SK-N-SH treated with all-trans-retinoic acid at 6 μM for 48 hours (cell line): ENCODE data around the gene OGT.
"Not testable (repeated sequence)": the region's sequence is repeated elsewhere in the genome, so short reads cannot be mapped to it uniquely, and the experiment has no call there.

Experiments used
- ATAC-seq: fragments of 200-7000 bp; cut with Tn5 transposase; 3 replicates; pipeline ENCODE4 v1.9.1; 2020; ENCODE audit warnings: mild to moderate bottlenecking, moderate library complexity
- ARNTL ChIP-seq: fragments of 450-650 bp; formaldehyde crosslinking; IDR thresholded peaks from 2 replicates; pipeline ENCODE4 v1.5.0; 2020; ENCODE audit warnings: low read depth, mild to moderate bottlenecking, moderate library complexity, borderline replicate concordance
- BACH2 ChIP-seq: fragments of 250-450 bp; sonication (Bioruptor Pico); IDR thresholded peaks from 2 replicates; pipeline ENCODE4 v1.9.0; 2021; ENCODE audit warnings: mild to moderate bottlenecking, borderline replicate concordance
- CSDC2 ChIP-seq: fragments of 250-450 bp; sonication (Bioruptor Pico); IDR thresholded peaks from 2 replicates; pipeline ENCODE4 v1.5.0; 2020; ENCODE audit warnings: mild to moderate bottlenecking, moderate library complexity
- GLIS3 ChIP-seq: fragments of 250-450 bp; sonication (Bioruptor Pico); IDR thresholded peaks from 2 replicates; pipeline ENCODE4 v1.5.0; 2020; ENCODE audit warnings: mild to moderate bottlenecking, moderate library complexity
- ISL1 ChIP-seq: fragments of 250-450 bp; sonication (Bioruptor Pico); IDR thresholded peaks from 2 replicates; pipeline ENCODE4 v2.1.2; 2022; ENCODE audit warnings: mild to moderate bottlenecking, moderate library complexity
- OSR1 ChIP-seq: fragments of 250-450 bp; sonication (Bioruptor Pico); IDR thresholded peaks from 2 replicates; pipeline ENCODE4 v1.8.0; 2022; ENCODE audit warnings: moderate library complexity, mild to moderate bottlenecking, inconsistent platforms
- PPARA ChIP-seq: fragments of 250-450 bp; sonication (Bioruptor Pico); IDR thresholded peaks from 2 replicates; pipeline ENCODE4 v1.5.0; 2020; ENCODE audit warnings: mild to moderate bottlenecking, borderline replicate concordance
- SNAI2 ChIP-seq: fragments of 250-450 bp; sonication (Bioruptor Pico); IDR thresholded peaks from 2 replicates; pipeline ENCODE4 v1.5.0; 2020; ENCODE audit warnings: mild to moderate bottlenecking, moderate library complexity
- TCF4 ChIP-seq: fragments of 250-450 bp; sonication (Bioruptor Pico); IDR thresholded peaks from 2 replicates; pipeline ENCODE4 v1.8.0; 2021; ENCODE audit warnings: mild to moderate bottlenecking, moderate library complexity, borderline replicate concordance
- TOX ChIP-seq: fragments of 250-450 bp; sonication (Bioruptor Pico); IDR thresholded peaks from 2 replicates; pipeline ENCODE4 v1.8.0; 2021; ENCODE audit warnings: mild to moderate bottlenecking, moderate library complexity, borderline replicate concordance
- ZC3H10 ChIP-seq: fragments of 250-450 bp; sonication (Bioruptor Pico); IDR thresholded peaks from 2 replicates; pipeline ENCODE4 v1.5.1; 2021; ENCODE audit warnings: mild to moderate bottlenecking, moderate library complexity
- ZFP3 ChIP-seq: fragments of 250-450 bp; sonication (Bioruptor Pico); IDR thresholded peaks from 2 replicates; pipeline ENCODE4 v1.5.0; 2020; ENCODE audit warnings: mild to moderate bottlenecking, moderate library complexity
- ZFP30 ChIP-seq: fragments of 450-650 bp; formaldehyde crosslinking; IDR thresholded peaks from 2 replicates; pipeline ENCODE4 v1.5.0; 2022; ENCODE audit warnings: mild to moderate bottlenecking, moderate library complexity
- ZNF70 ChIP-seq: fragments of 450-650 bp; formaldehyde crosslinking; IDR thresholded peaks from 2 replicates; pipeline ENCODE4 v1.5.0; 2020; ENCODE audit warnings: mild to moderate bottlenecking, moderate library complexity
- ZNF8 ChIP-seq: fragments of 450-650 bp; formaldehyde crosslinking; IDR thresholded peaks from 2 replicates; pipeline ENCODE4 v1.5.0; 2020; ENCODE audit warnings: mild to moderate bottlenecking, moderate library complexity
- TF ChIP-seq, protein P1 (sequence below): fragments of 250-450 bp; sonication (Bioruptor Pico); IDR thresholded peaks from 2 replicates; pipeline ENCODE4 v1.8.0; 2020; ENCODE audit warnings: mild to moderate bottlenecking, moderate library complexity, borderline replicate concordance
- TF ChIP-seq, protein P2 (sequence below): fragments of 250-450 bp; sonication (Bioruptor Pico); IDR thresholded peaks from 2 replicates; pipeline ENCODE4 v1.8.0; 2021; ENCODE audit warnings: low read depth, mild to moderate bottlenecking, moderate library complexity, borderline replicate concordance
- TF ChIP-seq, protein P3 (sequence below): fragments of 250-450 bp; sonication (Bioruptor Pico); IDR thresholded peaks from 2 replicates; pipeline ENCODE4 v1.5.1; 2020; ENCODE audit warnings: low read depth, mild to moderate bottlenecking, moderate library complexity
- TF ChIP-seq, protein P4 (sequence below): fragments of 250-450 bp; sonication (Bioruptor Pico); IDR thresholded peaks from 2 replicates; pipeline ENCODE4 v1.5.0; 2020; ENCODE audit warnings: mild to moderate bottlenecking, moderate library complexity

OGT gene

DNA sequence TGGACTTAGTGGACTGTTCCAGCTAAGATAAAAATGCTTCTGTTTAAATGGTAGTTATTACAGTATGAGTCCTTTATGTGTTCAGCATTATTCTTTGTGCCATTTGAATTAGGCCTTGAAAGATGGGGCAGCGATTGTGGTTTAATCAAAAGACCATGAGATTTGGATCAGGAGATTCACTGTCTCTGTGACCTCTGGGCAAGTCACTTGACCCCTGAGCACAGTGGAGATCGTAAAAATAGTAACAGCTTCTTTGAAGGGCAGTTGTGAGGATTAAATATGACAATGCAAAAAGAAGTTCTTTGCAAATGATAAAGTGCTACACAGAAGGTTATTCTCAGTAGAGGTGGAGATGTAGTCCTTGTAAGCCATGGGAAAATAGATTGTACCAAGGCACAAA lies 74.6 kb downstream of the OGT start:
- TF ChIP-seq, protein P1, sequence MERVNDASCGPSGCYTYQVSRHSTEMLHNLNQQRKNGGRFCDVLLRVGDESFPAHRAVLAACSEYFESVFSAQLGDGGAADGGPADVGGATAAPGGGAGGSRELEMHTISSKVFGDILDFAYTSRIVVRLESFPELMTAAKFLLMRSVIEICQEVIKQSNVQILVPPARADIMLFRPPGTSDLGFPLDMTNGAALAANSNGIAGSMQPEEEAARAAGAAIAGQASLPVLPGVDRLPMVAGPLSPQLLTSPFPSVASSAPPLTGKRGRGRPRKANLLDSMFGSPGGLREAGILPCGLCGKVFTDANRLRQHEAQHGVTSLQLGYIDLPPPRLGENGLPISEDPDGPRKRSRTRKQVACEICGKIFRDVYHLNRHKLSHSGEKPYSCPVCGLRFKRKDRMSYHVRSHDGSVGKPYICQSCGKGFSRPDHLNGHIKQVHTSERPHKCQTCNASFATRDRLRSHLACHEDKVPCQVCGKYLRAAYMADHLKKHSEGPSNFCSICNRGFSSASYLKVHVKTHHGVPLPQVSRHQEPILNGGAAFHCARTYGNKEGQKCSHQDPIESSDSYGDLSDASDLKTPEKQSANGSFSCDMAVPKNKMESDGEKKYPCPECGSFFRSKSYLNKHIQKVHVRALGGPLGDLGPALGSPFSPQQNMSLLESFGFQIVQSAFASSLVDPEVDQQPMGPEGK: no peak
- TF ChIP-seq ZNF8 (no peak), SNAI2 (CRISPR knock-in tag) (no peak), ZFP3 (CRISPR knock-in tag) (no peak), CSDC2 (no peak), ZC3H10 (CRISPR knock-in tag) (no peak)
- TF ChIP-seq, protein P2, sequence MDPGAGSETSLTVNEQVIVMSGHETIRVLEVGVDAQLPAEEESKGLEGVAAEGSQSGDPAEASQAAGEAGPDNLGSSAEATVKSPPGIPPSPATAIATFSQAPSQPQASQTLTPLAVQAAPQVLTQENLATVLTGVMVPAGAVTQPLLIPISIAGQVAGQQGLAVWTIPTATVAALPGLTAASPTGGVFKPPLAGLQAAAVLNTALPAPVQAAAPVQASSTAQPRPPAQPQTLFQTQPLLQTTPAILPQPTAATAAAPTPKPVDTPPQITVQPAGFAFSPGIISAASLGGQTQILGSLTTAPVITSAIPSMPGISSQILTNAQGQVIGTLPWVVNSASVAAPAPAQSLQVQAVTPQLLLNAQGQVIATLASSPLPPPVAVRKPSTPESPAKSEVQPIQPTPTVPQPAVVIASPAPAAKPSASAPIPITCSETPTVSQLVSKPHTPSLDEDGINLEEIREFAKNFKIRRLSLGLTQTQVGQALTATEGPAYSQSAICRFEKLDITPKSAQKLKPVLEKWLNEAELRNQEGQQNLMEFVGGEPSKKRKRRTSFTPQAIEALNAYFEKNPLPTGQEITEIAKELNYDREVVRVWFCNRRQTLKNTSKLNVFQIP (CRISPR knock-in tag): no peak
- TF ChIP-seq, protein P3, sequence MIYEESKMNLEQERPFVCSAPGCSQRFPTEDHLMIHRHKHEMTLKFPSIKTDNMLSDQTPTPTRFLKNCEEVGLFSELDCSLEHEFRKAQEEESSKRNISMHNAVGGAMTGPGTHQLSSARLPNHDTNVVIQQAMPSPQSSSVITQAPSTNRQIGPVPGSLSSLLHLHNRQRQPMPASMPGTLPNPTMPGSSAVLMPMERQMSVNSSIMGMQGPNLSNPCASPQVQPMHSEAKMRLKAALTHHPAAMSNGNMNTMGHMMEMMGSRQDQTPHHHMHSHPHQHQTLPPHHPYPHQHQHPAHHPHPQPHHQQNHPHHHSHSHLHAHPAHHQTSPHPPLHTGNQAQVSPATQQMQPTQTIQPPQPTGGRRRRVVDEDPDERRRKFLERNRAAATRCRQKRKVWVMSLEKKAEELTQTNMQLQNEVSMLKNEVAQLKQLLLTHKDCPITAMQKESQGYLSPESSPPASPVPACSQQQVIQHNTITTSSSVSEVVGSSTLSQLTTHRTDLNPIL: no peak
- no peak for ATAC-seq

DNA sequence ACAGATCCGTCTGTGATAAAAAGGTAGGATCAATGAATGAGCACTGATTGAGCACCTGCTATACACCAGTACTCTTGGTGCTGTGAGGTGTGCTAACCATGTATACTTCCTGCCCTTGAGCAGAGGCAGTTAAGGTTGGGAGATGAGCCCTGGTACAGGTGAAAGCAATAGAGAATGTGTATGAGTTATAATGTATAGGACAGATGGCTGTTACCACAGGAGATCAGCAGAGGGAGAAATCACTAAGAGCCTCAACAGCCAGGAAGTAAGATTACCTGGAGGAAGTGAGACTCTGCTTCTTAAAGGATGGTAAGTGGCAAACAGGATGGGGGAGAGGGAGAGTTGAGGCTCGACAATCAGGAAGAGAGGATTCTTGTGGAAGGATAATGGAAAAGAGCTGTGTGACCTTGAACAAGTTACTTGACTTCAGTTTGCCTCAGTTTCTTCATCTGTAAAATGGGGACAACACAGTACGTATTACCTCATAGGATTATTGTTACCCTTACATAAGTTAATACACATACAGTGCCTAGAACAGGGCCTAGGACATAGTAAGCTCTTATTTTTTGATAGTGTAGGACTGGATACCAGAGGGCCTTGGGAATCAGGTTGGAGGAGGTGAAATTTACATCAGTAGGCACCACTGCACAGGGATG lies 76.3 kb downstream of the OGT start:
- no peak for TF ChIP-seq ZFP30 (CRISPR knock-in tag)
- TF ChIP-seq, protein P4, sequence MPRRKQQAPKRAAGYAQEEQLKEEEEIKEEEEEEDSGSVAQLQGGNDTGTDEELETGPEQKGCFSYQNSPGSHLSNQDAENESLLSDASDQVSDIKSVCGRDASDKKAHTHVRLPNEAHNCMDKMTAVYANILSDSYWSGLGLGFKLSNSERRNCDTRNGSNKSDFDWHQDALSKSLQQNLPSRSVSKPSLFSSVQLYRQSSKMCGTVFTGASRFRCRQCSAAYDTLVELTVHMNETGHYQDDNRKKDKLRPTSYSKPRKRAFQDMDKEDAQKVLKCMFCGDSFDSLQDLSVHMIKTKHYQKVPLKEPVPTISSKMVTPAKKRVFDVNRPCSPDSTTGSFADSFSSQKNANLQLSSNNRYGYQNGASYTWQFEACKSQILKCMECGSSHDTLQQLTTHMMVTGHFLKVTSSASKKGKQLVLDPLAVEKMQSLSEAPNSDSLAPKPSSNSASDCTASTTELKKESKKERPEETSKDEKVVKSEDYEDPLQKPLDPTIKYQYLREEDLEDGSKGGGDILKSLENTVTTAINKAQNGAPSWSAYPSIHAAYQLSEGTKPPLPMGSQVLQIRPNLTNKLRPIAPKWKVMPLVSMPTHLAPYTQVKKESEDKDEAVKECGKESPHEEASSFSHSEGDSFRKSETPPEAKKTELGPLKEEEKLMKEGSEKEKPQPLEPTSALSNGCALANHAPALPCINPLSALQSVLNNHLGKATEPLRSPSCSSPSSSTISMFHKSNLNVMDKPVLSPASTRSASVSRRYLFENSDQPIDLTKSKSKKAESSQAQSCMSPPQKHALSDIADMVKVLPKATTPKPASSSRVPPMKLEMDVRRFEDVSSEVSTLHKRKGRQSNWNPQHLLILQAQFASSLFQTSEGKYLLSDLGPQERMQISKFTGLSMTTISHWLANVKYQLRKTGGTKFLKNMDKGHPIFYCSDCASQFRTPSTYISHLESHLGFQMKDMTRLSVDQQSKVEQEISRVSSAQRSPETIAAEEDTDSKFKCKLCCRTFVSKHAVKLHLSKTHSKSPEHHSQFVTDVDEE (CRISPR knock-in tag): no peak
- no peak for TF ChIP-seq TOX
- no peak for TF ChIP-seq ZFP3 (CRISPR knock-in tag)
- TF ChIP-seq ZNF70 (CRISPR knock-in tag): no peak
- ATAC-seq: no peak

DNA sequence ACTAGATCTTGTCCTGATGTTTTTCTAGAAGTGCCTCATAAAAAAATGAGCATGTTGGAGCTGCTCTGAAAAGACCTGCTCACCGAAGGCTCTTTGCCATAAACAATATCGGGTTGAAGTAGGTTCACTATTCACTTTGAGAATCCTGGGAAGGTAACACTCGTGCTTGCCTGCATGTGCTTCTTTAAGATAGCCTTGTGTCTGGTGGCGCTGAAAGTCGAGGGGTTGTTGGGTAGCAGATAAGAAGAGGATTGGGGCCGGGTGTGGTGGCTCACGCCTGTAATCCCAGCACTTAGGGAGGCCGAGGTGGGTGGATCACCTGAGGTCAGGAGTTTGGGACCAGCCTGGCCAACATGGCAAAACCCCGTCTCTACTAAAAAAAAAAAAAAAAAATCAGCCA lies 78.8 kb downstream of the OGT start:
- ATAC-seq: not testable (repeated sequence)

DNA sequence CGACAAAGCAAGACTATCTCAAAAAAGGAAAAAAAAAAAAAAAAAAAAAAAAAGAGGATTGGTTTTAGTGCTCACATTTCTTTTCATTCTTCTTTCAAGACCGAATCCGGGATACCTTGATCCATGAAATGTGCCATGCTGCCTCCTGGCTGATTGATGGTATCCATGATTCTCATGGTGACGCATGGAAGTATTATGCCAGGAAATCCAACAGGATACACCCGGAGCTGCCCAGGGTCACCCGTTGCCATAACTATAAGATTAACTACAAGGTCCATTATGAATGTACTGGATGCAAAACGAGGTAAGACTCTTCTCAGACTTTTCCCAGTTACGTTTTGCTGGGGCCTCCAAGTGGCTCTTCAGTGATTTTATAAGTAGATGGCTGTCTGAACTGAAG lies 79.4 kb downstream of the OGT start:
- ATAC-seq: no peak

DNA sequence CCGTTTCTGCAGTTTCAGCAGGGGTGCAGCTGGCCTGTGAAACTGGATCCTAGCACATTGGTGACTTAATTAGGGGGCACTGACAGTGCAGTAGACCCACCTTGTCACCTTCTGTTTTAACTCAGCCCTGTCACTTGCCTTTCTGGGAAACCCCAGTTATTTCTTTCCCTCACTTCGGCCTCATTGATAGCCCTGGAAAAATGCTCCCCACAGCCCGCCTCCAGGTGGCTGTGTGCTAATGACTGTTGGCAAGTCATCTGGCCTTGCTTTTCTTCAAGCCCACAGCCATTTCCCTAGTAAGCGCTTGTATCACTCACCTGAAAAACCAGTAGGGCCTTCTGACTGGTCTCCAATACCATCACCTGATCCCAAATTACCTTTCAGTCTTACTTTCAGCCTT lies 82.2 kb downstream of the OGT start:
- no peak for TF ChIP-seq ZC3H10 (CRISPR knock-in tag)
- TF ChIP-seq, protein P2 (CRISPR knock-in tag): no peak

More for the DNA sequence above, 79.4 kb downstream of the OGT start:
- TF ChIP-seq TCF4 (CRISPR knock-in tag) (no peak), BACH2 (CRISPR knock-in tag) (no peak), ZFP30 (CRISPR knock-in tag) (no peak), CSDC2 (no peak), ISL1 (no peak), ZC3H10 (CRISPR knock-in tag) (no peak), ZNF70 (CRISPR knock-in tag) (no peak), PPARA (CRISPR knock-in tag) (no peak), GLIS3 (no peak), OSR1 (CRISPR knock-in tag) (no peak), ARNTL (CRISPR knock-in tag) (no peak), SNAI2 (CRISPR knock-in tag) (no peak)
- TF ChIP-seq, protein P2 (CRISPR knock-in tag): no peak

More for the DNA sequence above, 82.2 kb downstream of the OGT start:
- no peak for ATAC-seq
